Dendritic cell treated with granulocyte-macrophage colony-stimulating factor and Interleukin-4, amounts not matched to agents 40 ng/mL and 50 ng/mL, for 4 days (primary cell): ENCODE data around the gene ZBTB20.

Experiments used
- H3K27ac Mint-ChIP-seq: one replicate; pipeline ENCODE4 v1.8.0; 2022; ENCODE audit warnings: mild to moderate bottlenecking, mixed read lengths
- H3K27me3 Mint-ChIP-seq: one replicate; pipeline ENCODE4 v1.8.0; 2022; ENCODE audit warnings: mild to moderate bottlenecking, mixed read lengths
- H3K36me3 Mint-ChIP-seq: one replicate; pipeline ENCODE4 v1.8.0; 2022; ENCODE audit warnings: low read depth, mixed read lengths
- H3K4me1 Mint-ChIP-seq: one replicate; pipeline ENCODE4 v1.8.0; 2022; ENCODE audit warnings: low read depth, mixed read lengths
- H3K4me3 Mint-ChIP-seq: one replicate; pipeline ENCODE4 v1.8.0; 2022; ENCODE audit warnings: mild to moderate bottlenecking, moderate library complexity, mixed read lengths
- H3K9me3 Mint-ChIP-seq: one replicate; pipeline ENCODE4 v1.8.0; 2022; ENCODE audit warnings: mixed read lengths
- intact Hi-C: fragments of 100-400 bp; cut with micrococcal nuclease; formaldehyde crosslinking; loops from one replicate; pipeline ENCODE4 v1.15.0; 2022

The ZBTB20 gene

GRCh38 chr3:114884213-114884923 is 262.7 kb downstream of the ZBTB20 start:
- H3K27me3 Mint-ChIP-seq: no peaks in the 10 kb centered on the region
- no peaks in the 10 kb centered on the region for H3K36me3 Mint-ChIP-seq
- intact Hi-C loops: no loop called here
- H3K4me3 Mint-ChIP-seq: no peak overlapping the region
- H3K9me3 Mint-ChIP-seq: no peaks in the 10 kb centered on the region
- H3K27ac Mint-ChIP-seq: no peak overlapping the region
- H3K4me1 Mint-ChIP-seq: peaks cover 4% of the 10 kb centered on the region

- no peak overlapping the region for H3K4me3 Mint-ChIP-seq
- H3K36me3 Mint-ChIP-seq: no peaks in the 10 kb centered on the region
- H3K4me1 Mint-ChIP-seq: peaks cover 12% of the 10 kb centered on the region
- no peak overlapping the region for H3K27ac Mint-ChIP-seq
- intact Hi-C loops: no loop called here
- H3K27me3 Mint-ChIP-seq: no peaks in the 10 kb centered on the region
- H3K9me3 Mint-ChIP-seq: no peaks in the 10 kb centered on the region
Observed at GRCh38 chr3:114880078-114880477, 267.0 kb downstream of the ZBTB20 start.

GRCh38 chr3:114879059-114880031 is 267.7 kb downstream of the ZBTB20 start:
- Mint-ChIP-seq H3K36me3 (no peaks in the 10 kb centered on the region), H3K27me3 (peaks cover 1% of the 10 kb centered on the region), H3K27ac (no peak overlapping the region), H3K9me3 (no peaks in the 10 kb centered on the region), H3K4me3 (peak overlapping the region; percentile 4), H3K4me1 (peaks cover 19% of the 10 kb centered on the region)
- intact Hi-C loops: no loop called here

GRCh38 chr3:114878114-114878839 is 268.8 kb downstream of the ZBTB20 start:
- H3K4me3 Mint-ChIP-seq: no peak overlapping the region
- peaks cover 1% of the 10 kb centered on the region for H3K27me3 Mint-ChIP-seq
- intact Hi-C loops: no loop called here
- no peaks in the 10 kb centered on the region for H3K9me3 Mint-ChIP-seq
- H3K27ac Mint-ChIP-seq: no peak overlapping the region
- peaks cover 19% of the 10 kb centered on the region for H3K4me1 Mint-ChIP-seq
- H3K36me3 Mint-ChIP-seq: no peaks in the 10 kb centered on the region

GRCh38 chr3:114877378-114878113 is 269.5 kb downstream of the ZBTB20 start:
- Mint-ChIP-seq H3K27me3 (peaks cover 1% of the 10 kb centered on the region), H3K4me1 (peaks cover 21% of the 10 kb centered on the region), H3K27ac (no peak overlapping the region), H3K36me3 (no peaks in the 10 kb centered on the region), H3K9me3 (no peaks in the 10 kb centered on the region), H3K4me3 (no peak overlapping the region)
- intact Hi-C loops: no loop called here

- intact Hi-C loops: no loop called here
- H3K36me3 Mint-ChIP-seq: no peaks in the 10 kb centered on the region
Observed at GRCh38 chr3:114874522-114874971, 272.5 kb downstream of the ZBTB20 start.

GRCh38 chr3:114873591-114873990 is 273.5 kb downstream of the ZBTB20 start:
- Mint-ChIP-seq H3K9me3 (no peaks in the 10 kb centered on the region), H3K27me3 (peaks cover 6% of the 10 kb centered on the region), H3K27ac (no peak overlapping the region), H3K36me3 (no peaks in the 10 kb centered on the region), H3K4me1 (peaks cover 23% of the 10 kb centered on the region), H3K4me3 (no peak overlapping the region)
- intact Hi-C loops: no loop called here

More at GRCh38 chr3:114874522-114874971, 272.5 kb downstream of the ZBTB20 start:
- no peak overlapping the region for H3K4me3 Mint-ChIP-seq
- peaks cover 32% of the 10 kb centered on the region for H3K4me1 Mint-ChIP-seq
- no peak overlapping the region for H3K27ac Mint-ChIP-seq
- H3K27me3 Mint-ChIP-seq: peaks cover 6% of the 10 kb centered on the region
- no peaks in the 10 kb centered on the region for H3K9me3 Mint-ChIP-seq

GRCh38 chr3:114872588-114872987 is 274.5 kb downstream of the ZBTB20 start:
- Mint-ChIP-seq H3K27ac (no peak overlapping the region), H3K36me3 (no peaks in the 10 kb centered on the region), H3K27me3 (peaks cover 6% of the 10 kb centered on the region), H3K4me1 (peaks cover 23% of the 10 kb centered on the region), H3K9me3 (no peaks in the 10 kb centered on the region), H3K4me3 (no peak overlapping the region)
- intact Hi-C loops: no loop called here

GRCh38 chr3:114872050-114872449 is 275.0 kb downstream of the ZBTB20 start:
- Mint-ChIP-seq H3K36me3 (no peaks in the 10 kb centered on the region), H3K4me1 (peaks cover 23% of the 10 kb centered on the region), H3K27ac (no peak overlapping the region), H3K4me3 (no peak overlapping the region), H3K9me3 (no peaks in the 10 kb centered on the region), H3K27me3 (peaks cover 6% of the 10 kb centered on the region)
- intact Hi-C loops: no loop called here

GRCh38 chr3:114867835-114868503 is 279.1 kb downstream of the ZBTB20 start:
- Mint-ChIP-seq H3K4me3 (no peak overlapping the region), H3K27me3 (peaks cover 4% of the 10 kb centered on the region), H3K36me3 (no peaks in the 10 kb centered on the region), H3K4me1 (peaks cover 15% of the 10 kb centered on the region), H3K9me3 (no peaks in the 10 kb centered on the region), H3K27ac (no peak overlapping the region)
- intact Hi-C loops: no loop called here

GRCh38 chr3:114867359-114867758 is 279.7 kb downstream of the ZBTB20 start:
- Mint-ChIP-seq H3K27ac (no peak overlapping the region), H3K9me3 (no peaks in the 10 kb centered on the region), H3K36me3 (no peaks in the 10 kb centered on the region), H3K27me3 (peaks cover 4% of the 10 kb centered on the region), H3K4me1 (peaks cover 12% of the 10 kb centered on the region), H3K4me3 (no peak overlapping the region)
- intact Hi-C loops: no loop called here

GRCh38 chr3:114866430-114866829 is 280.7 kb downstream of the ZBTB20 start:
- peaks cover 2% of the 10 kb centered on the region for H3K4me1 Mint-ChIP-seq
- H3K4me3 Mint-ChIP-seq: no peak overlapping the region
- intact Hi-C loops: no loop called here

GRCh38 chr3:114864970-114865369 is 282.1 kb downstream of the ZBTB20 start:
- no peak overlapping the region for H3K27ac Mint-ChIP-seq
- no peaks in the 10 kb centered on the region for H3K4me1 Mint-ChIP-seq
- no peaks in the 10 kb centered on the region for H3K9me3 Mint-ChIP-seq
- no peaks in the 10 kb centered on the region for H3K27me3 Mint-ChIP-seq
- no peaks in the 10 kb centered on the region for H3K36me3 Mint-ChIP-seq
- intact Hi-C loops: no loop called here
- no peak overlapping the region for H3K4me3 Mint-ChIP-seq

More at GRCh38 chr3:114866430-114866829, 280.7 kb downstream of the ZBTB20 start:
- peaks cover 4% of the 10 kb centered on the region for H3K27me3 Mint-ChIP-seq
- no peaks in the 10 kb centered on the region for H3K9me3 Mint-ChIP-seq
- no peaks in the 10 kb centered on the region for H3K36me3 Mint-ChIP-seq
- H3K27ac Mint-ChIP-seq: no peak overlapping the region
